Mesothelial cell of epicardium (in vitro differentiated cells): Measurements from ENCODE around the gene DUSP22. TPM values are rescaled to one million over a fixed set of nuclear protein-coding genes. Genes with fewer than 3 reads are reported as not detected.

Experiments
- DNase-seq, 2 experiments: peaks; one replicate each; pipeline ENCODE4 v3.0.0; 2021; ENCODE audit warnings: low spot score in 2 of 2; ENCODE audit not compliant: unreplicated experiment in 2 of 2
- H3K27ac Mint-ChIP-seq: 2 replicates; pipeline ENCODE4 v1.8.0; 2021; ENCODE audit warnings: mixed read lengths
- H3K27me3 Mint-ChIP-seq: 2 replicates; pipeline ENCODE4 v1.8.0; 2021; ENCODE audit warnings: low read depth, mixed read lengths
- H3K36me3 Mint-ChIP-seq: 2 replicates; pipeline ENCODE4 v1.8.0; 2021; ENCODE audit warnings: mixed read lengths
- H3K4me1 Mint-ChIP-seq: 2 replicates; pipeline ENCODE4 v1.8.0; 2021; ENCODE audit warnings: mixed read lengths
- H3K4me3 Mint-ChIP-seq: 2 replicates; pipeline ENCODE4 v1.8.0; 2021; ENCODE audit warnings: mild to moderate bottlenecking, moderate library complexity, mixed read lengths
- H3K9me3 Mint-ChIP-seq: 2 replicates; pipeline ENCODE4 v1.8.0; 2021; ENCODE audit warnings: mixed read lengths
- total RNA-seq: library from RNA; stranded (reverse); gene quantifications from 3 replicates; pipeline ENCODE4 v1.2.1, GENCODE V29; 2021
- TF ChIP-seq, protein P1 (sequence below): fragments of 200-600 bp; sonication (generic); IDR thresholded peaks from one replicate; pipeline ENCODE4 v1.5.0; 2021; ENCODE audit warnings: antibody characterized with exemption; ENCODE audit not compliant: unreplicated experiment

Gene DUSP22
- total RNA-seq, 1 donor from 2014 or later: 32.0 TPM

DNA sequence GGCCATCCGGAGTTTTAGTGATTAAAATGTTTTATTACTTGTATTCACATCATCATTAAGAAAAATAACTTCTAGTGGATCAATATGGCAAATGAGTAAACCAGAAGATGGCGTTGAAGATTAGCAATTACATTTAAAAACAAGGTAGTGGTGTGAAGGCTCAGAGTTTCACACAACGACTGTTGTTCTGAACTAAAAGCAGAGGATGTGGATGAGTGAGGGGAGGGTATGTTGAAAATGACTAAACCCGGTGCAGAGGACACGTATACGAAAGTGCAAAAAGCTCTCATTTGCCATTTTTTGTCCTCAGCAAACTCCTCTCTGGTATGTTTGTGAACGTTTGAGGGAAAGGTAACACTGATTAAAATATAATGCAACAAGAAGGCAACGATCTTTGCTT is 97.3 kb downstream of the DUSP22 start:
- no peaks in the 10 kb centered on the region for H3K36me3 Mint-ChIP-seq
- H3K27ac Mint-ChIP-seq: no peak overlapping the region
- H3K27me3 Mint-ChIP-seq: peaks cover 96% of the 10 kb centered on the region
- H3K4me1 Mint-ChIP-seq: peaks cover 14% of the 10 kb centered on the region
- no peak for DNase-seq
- H3K4me3 Mint-ChIP-seq: no peak overlapping the region
- TF ChIP-seq, protein P1, sequence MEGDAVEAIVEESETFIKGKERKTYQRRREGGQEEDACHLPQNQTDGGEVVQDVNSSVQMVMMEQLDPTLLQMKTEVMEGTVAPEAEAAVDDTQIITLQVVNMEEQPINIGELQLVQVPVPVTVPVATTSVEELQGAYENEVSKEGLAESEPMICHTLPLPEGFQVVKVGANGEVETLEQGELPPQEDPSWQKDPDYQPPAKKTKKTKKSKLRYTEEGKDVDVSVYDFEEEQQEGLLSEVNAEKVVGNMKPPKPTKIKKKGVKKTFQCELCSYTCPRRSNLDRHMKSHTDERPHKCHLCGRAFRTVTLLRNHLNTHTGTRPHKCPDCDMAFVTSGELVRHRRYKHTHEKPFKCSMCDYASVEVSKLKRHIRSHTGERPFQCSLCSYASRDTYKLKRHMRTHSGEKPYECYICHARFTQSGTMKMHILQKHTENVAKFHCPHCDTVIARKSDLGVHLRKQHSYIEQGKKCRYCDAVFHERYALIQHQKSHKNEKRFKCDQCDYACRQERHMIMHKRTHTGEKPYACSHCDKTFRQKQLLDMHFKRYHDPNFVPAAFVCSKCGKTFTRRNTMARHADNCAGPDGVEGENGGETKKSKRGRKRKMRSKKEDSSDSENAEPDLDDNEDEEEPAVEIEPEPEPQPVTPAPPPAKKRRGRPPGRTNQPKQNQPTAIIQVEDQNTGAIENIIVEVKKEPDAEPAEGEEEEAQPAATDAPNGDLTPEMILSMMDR: no peak
- H3K9me3 Mint-ChIP-seq: no peaks in the 10 kb centered on the region

DNA sequence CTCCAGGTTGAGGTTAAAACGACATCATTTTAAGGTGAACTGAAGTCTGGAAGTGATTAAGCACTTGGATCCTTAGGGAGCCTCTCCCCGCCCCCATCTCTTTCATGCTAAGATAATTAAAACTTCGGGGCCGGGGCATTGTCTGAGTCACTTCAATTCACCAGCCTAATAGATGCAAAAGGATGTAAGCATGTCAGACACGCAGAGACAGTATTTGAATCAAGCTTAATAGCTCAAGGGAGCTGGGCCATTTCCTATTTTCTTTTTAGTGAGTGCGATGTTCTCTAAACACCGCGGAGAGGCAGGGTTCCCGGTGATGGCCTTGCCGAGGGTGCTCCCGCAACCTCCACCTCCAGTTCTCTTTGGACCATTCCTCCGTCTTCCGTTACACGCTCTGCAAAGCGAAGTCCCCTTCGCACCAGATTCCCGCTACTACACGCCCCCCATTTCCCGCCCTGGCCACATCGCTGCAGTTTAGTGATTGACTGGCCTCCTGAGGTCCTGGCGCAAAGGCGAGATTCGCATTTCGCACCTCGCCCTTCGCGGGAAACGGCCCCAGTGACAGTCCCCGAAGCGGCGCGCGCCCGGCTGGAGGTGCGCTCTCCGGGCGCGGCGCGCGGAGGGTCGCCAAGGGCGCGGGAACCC is 98.7 kb downstream of the DUSP22 start:
- DNase-seq: no peak
- no peaks in the 10 kb centered on the region for H3K36me3 Mint-ChIP-seq
- H3K27ac Mint-ChIP-seq: no peak overlapping the region
- peaks cover 16% of the 10 kb centered on the region for H3K4me1 Mint-ChIP-seq
- H3K27me3 Mint-ChIP-seq: peaks cover 96% of the 10 kb centered on the region
- no peaks in the 10 kb centered on the region for H3K9me3 Mint-ChIP-seq
- peak overlapping the region; percentile 41 for H3K4me3 Mint-ChIP-seq
- TF ChIP-seq, protein P1: no peak

DNA sequence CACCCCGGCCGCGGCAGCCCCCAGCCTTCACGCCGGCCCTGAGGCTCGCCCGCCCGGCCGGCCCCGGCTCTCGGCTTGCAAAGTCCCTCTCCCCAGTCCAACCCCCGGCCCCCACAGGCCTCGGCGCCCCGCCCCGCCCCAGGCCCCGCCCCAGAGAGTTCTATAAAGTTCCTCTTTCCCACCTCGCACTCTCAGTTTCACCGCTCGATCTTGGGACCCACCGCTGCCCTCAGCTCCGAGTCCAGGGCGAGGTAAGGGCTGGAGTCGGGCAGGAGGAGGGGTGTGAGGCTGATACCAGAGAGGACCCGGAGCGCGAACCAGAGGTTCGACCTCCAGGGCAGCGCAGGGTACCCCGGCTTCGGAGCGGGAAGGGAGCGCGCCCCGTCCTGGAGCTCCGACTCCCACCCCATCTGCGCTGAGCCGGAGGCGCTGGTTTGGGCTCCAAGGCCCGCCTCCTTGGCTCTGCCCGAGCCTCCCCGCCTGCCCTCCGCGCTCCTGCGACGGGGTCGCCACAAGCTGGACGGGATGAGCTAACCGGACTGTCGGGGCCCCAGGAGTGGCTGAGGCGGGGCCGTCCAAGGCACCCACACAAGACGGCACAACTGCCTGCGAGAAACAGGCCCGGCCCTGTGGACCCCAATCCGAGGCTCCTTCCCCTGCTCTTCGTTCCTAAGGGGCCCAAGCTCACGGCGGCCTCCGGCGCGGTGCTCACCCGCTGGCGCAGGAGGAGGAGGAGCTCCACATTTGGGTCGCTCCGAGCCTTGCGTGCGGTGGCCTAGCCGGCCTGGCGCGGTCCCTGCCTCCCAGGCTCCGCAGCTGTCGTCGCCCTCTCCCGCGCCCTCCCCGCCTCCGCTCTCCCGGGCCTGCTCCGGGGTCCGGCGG is 99.5 kb downstream of the DUSP22 start, which contains the start of gene IRF4:
IRF4 (plus strand) TSS at position 194 of the 882 bp plus-strand sequence. CDS start 1,401 bp downstream, outside the sequence.
- H3K27ac Mint-ChIP-seq: no peak within 1 kb of the TSS
- no peak for DNase-seq
- no peaks in the 10 kb centered on the region for H3K36me3 Mint-ChIP-seq
- TF ChIP-seq, protein P1: no peak
- H3K4me1 Mint-ChIP-seq: peaks cover 16% of the 10 kb centered on the region
- H3K4me3 Mint-ChIP-seq: peak within 1 kb of the TSS; percentile 50
- no peaks in the 10 kb centered on the region for H3K9me3 Mint-ChIP-seq
- H3K27me3 Mint-ChIP-seq: peaks cover 92% of the 10 kb centered on the region

DNA sequence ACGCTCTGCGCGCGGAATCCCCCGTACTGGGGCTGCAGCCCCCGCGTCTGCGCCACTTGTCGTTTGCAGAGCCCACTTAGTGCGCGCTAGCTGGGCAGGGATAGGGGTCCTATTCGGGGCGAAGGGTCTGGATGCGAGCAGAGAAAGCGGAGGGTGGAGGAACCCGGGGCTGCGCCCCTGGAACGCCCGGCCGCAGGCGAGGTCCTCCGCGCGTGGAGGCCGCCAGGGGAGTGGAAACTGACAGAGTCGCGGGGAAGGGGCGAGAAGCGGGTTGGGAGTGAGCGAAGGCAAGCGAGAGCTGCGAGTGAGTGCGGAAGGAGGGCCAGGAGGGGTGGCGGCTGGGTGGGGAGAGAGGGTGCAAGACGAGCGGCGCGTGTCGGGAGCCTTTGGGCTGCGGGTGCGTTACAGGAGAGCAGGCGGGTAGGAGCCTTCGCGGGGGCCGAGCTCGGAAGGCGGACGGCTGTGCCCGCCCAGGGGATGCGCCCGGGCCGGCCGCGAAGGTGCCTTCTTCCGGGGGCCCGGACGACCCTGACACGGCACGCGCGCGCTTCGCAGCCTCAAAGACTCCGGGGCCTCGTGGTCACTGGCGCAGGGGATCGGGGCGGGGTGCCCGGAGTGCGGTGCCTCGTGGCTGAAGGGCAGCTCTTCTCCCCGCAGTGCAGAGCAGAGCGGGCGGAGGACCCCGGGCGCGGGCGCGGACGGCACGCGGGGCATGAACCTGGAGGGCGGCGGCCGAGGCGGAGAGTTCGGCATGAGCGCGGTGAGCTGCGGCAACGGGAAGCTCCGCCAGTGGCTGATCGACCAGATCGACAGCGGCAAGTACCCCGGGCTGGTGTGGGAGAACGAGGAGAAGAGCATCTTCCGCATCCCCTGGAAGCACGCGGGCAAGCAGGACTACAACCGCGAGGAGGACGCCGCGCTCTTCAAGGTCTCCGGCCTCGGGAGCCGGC is 100.4 kb downstream of the DUSP22 start:
- no peaks in the 10 kb centered on the region for H3K9me3 Mint-ChIP-seq
- H3K36me3 Mint-ChIP-seq: no peaks in the 10 kb centered on the region
- peaks cover 16% of the 10 kb centered on the region for H3K4me1 Mint-ChIP-seq
- TF ChIP-seq, protein P1: no peak
- no peak overlapping the region for H3K27ac Mint-ChIP-seq
- H3K4me3 Mint-ChIP-seq: peak overlapping the region; percentile 46
- DNase-seq: no peak
- H3K27me3 Mint-ChIP-seq: peaks cover 92% of the 10 kb centered on the region
